B cell (primary cell): Measurements from ENCODE around the gene PLEKHJ1. TPM values are rescaled to one million over a fixed set of nuclear protein-coding genes. Genes with fewer than 3 reads are reported as not detected.

Experiments
- ATAC-seq: fragments of 200-7000 bp; cut with Tn5 transposase; one replicate; pipeline ENCODE4 v1.10.0; 2021; ENCODE audit warnings: low read depth, mild to moderate bottlenecking, moderate number of reproducible peaks, moderate library complexity
- CTCF ChIA-PET: fragments of 350-600 bp; sonication (Branson Sonifier 250); formaldehyde crosslinking; loops from one replicate; lab custom pipeline; 2021; ENCODE audit warnings: antibody characterized with exemption, inconsistent platforms; lab: Charles Lee
- POLR2A ChIA-PET: fragments of 350-600 bp; sonication (Branson Sonifier 250); formaldehyde crosslinking; loops from one replicate; lab custom pipeline; 2021; ENCODE audit warnings: antibody characterized with exemption; lab: Charles Lee
- DNase-seq: peaks from one replicate; pipeline ENCODE4 v3.0.0; 2013
- H2AFZ ChIP-seq: 2 replicates; pipeline ENCODE4 v1.6.1; 2012; ENCODE audit warnings: mild to moderate bottlenecking, low read depth, low read length; ENCODE audit not compliant: insufficient read depth, poor library complexity, severe bottlenecking
- H3K27ac ChIP-seq, 2 donors: 1 replicate in 1 of 2; 2 replicates in 1 of 2; pipeline ENCODE4 v1.5.1; 2012 to 2013; ENCODE audit warnings: low read length in 2 of 2, mild to moderate bottlenecking in 2 of 2, moderate library complexity in 1 of 2
- H3K27me3 ChIP-seq, 4 experiments: fragments of 200-600 bp in 1 of 4; sonication (generic) in 1 of 4; replicated peaks in 1 of 4; 1 replicate in 2 of 4; 2 replicates in 2 of 4; pipeline versions ENCODE4 v1.6.1 to v1.7.0; 2013 to 2016; ENCODE audit warnings: low read length in 3 of 4, mild to moderate bottlenecking in 2 of 4, mixed read lengths in 1 of 4, moderate library complexity in 1 of 4; ENCODE audit not compliant: insufficient read depth in 4 of 4, control insufficient read depth in 3 of 4; ENCODE audit errors: control extremely low read depth in 1 of 4
- H3K36me3 ChIP-seq, 2 experiments: replicated peaks in 1 of 2; 1 replicate in 1 of 2; 2 replicates in 1 of 2; pipeline versions ENCODE4 v1.6.1 to v1.7.1; 2013; ENCODE audit warnings: low read length in 1 of 2; ENCODE audit not compliant: insufficient read depth in 2 of 2, control insufficient read depth in 1 of 2; ENCODE audit errors: control extremely low read depth in 1 of 2, extremely low read depth in 1 of 2
- H3K4me1 ChIP-seq, 2 donors: fragments of 200-600 bp in 1 of 2; sonication (generic) in 1 of 2; 1 replicate in 1 of 2; 2 replicates in 1 of 2; pipeline versions ENCODE4 v1.5.1 to v1.6.1; 2013 to 2017; ENCODE audit warnings: low read length in 2 of 2; ENCODE audit not compliant: control insufficient read depth in 2 of 2, insufficient read depth in 2 of 2
- H3K4me2 ChIP-seq: replicated peaks from 2 replicates; pipeline ENCODE3; 2012; ENCODE audit warnings: mild to moderate bottlenecking, low read depth, low read length; ENCODE audit not compliant: poor library complexity, severe bottlenecking
- H3K4me3 ChIP-seq, 5 experiments: fragments of 200-600 bp in 1 of 5; sonication (generic) in 1 of 5; 1 replicate in 3 of 5; 2 replicates in 2 of 5; pipeline versions ENCODE4 v1.5.1 to v1.7.0; 2011 to 2016; ENCODE audit warnings: low read length in 4 of 5, mild to moderate bottlenecking in 4 of 5, low read depth in 2 of 5, control low read depth in 1 of 5, moderate library complexity in 1 of 5; ENCODE audit not compliant: insufficient read depth in 1 of 5; ENCODE audit errors: control extremely low read depth in 1 of 5, extremely low read depth in 1 of 5
- H3K79me2 ChIP-seq: fragments of 200-600 bp; sonication (generic); one replicate; pipeline ENCODE4 v1.6.0; 2016; ENCODE audit warnings: low read length; ENCODE audit not compliant: control insufficient read depth, insufficient read depth
- H3K9ac ChIP-seq: fragments of 200-600 bp; sonication (generic); 2 replicates; pipeline ENCODE4 v1.6.1; 2017; ENCODE audit warnings: mild to moderate bottlenecking, low read length, moderate library complexity
- H3K9me3 ChIP-seq, 3 donors: one replicate each; pipeline versions ENCODE4 v1.6.1 to v1.7.1; 2013; ENCODE audit warnings: low read length in 2 of 3; ENCODE audit not compliant: control insufficient read depth in 2 of 3, insufficient read depth in 1 of 3; ENCODE audit errors: control extremely low read depth in 1 of 3
- H4K20me1 ChIP-seq: 2 replicates; pipeline ENCODE4 v1.6.0; 2012; ENCODE audit warnings: mild to moderate bottlenecking, low read length; ENCODE audit not compliant: insufficient read depth, control insufficient read depth, poor library complexity, severe bottlenecking
- H3K27ac Mint-ChIP-seq: one replicate; pipeline ENCODE4 v1.8.0; 2021; ENCODE audit warnings: mixed read lengths
- H3K27me3 Mint-ChIP-seq: one replicate; pipeline ENCODE4 v1.8.0; 2021; ENCODE audit warnings: mixed read lengths
- H3K4me1 Mint-ChIP-seq: one replicate; pipeline ENCODE4 v1.8.0; 2021; ENCODE audit warnings: mixed read lengths
- H3K4me3 Mint-ChIP-seq: one replicate; pipeline ENCODE4 v1.8.0; 2021; ENCODE audit warnings: mixed read lengths
- H3K9me3 Mint-ChIP-seq: one replicate; pipeline ENCODE4 v1.8.0; 2022; ENCODE audit warnings: mixed read lengths; ENCODE audit not compliant: insufficient read depth
- EZH2 ChIP-seq: IDR thresholded peaks from 2 replicates; pipeline ENCODE4 v1.6.1; 2012; ENCODE audit warnings: borderline replicate concordance, low read depth, mild to moderate bottlenecking, moderate library complexity, low read length; ENCODE audit not compliant: insufficient read depth, poor library complexity, severe bottlenecking
- WGBS: methylation state at CpG from one replicate; pipeline ENCODE4 v1.1.5; 2013; ENCODE audit warnings: missing lambda C conversion rate; ENCODE audit not compliant: insufficient coverage; 5-methylcytosine and 5-hydroxymethylcytosine counted together
- intact Hi-C: fragments of 100-400 bp; cut with micrococcal nuclease; formaldehyde crosslinking; loops from one replicate; pipeline ENCODE4 v1.10.0; 2022
- polyA plus RNA-seq: library from polyadenylated mRNA; depleted of rRNA; stranded (reverse); fragments of >200 nt; gene quantifications from 2 replicates; pipeline ENCODE4 v1.2.3, GENCODE V29; 2012
- total RNA-seq, 2 donors: library from RNA; stranded (reverse); fragments of 120-200 nt in 1 of 2; gene quantifications; 1 replicate in 1 of 2; 2 replicates in 1 of 2; pipeline versions ENCODE4 v1.2.3 to v1.2.4, GENCODE V29; 2013 to 2022
- TF ChIP-seq, protein P1 (sequence below): fragments of 200-600 bp; IDR thresholded peaks from one replicate; pipeline ENCODE4 v1.8.0; 2022; ENCODE audit warnings: antibody characterized with exemption, mild to moderate bottlenecking

Gene PLEKHJ1
- total and polyA plus RNA-seq, 2 donors (not counting 1 experiment from before 2014, with no cell fraction given) = 86.7 to 117 TPM

DNA sequence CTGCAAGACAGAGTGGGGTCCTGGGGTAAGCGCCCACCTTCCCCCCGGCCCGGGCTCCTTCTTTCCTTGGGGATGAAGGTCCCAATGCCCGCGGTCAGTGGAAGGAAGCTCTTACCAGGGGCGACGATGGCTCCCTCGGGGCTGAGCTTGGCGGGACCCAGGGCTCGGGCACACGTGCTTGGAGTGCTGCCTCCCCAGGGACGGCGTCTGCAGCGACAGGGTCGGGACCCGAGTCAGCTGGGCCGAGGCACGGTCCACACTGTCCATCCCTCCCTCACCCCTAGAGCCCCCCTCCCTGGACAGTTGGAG lies 16.6 kb upstream of the PLEKHJ1 start:
- Histone ChIP-seq H2AFZ (peak overlapping the region; percentile 86), H3K27me3 (peaks cover 0 to 38% (median 14%) of the 10 kb centered on the region in 4 experiments), H3K27ac (no peak overlapping the region), H3K9ac (peak overlapping the region; percentile 72), H4K20me1 (peaks cover 37% of the 10 kb centered on the region), H3K9me3 (peaks cover 0 to 15% (median 0%) of the 10 kb centered on the region in 3 donors), H3K36me3 (peaks cover 0 to 8% of the 10 kb centered on the region in 2 experiments), H3K4me1 (peaks cover 51 to 63% of the 10 kb centered on the region in 2 donors), H3K4me2 (peak overlapping the region; percentile 100), H3K4me3 (peak overlapping the region; percentile 11 to 70 (median 55)), H3K79me2 (peaks cover 4% of the 10 kb centered on the region)
- POLR2A ChIA-PET = interaction anchor here (1.3 to 8.8 kb wide), 5 partner anchors 13 to 80 kb away, joined by 3 to 134 read pairs (median 10); no protein-coding TSS in a partner anchor
- Mint-ChIP-seq H3K9me3 (no peaks in the 10 kb centered on the region), H3K27ac (no peak overlapping the region), H3K4me3 (peak overlapping the region; percentile 88), H3K4me1 (peaks cover 37% of the 10 kb centered on the region), H3K27me3 (no peaks in the 10 kb centered on the region)
- TF ChIP-seq, protein P1, sequence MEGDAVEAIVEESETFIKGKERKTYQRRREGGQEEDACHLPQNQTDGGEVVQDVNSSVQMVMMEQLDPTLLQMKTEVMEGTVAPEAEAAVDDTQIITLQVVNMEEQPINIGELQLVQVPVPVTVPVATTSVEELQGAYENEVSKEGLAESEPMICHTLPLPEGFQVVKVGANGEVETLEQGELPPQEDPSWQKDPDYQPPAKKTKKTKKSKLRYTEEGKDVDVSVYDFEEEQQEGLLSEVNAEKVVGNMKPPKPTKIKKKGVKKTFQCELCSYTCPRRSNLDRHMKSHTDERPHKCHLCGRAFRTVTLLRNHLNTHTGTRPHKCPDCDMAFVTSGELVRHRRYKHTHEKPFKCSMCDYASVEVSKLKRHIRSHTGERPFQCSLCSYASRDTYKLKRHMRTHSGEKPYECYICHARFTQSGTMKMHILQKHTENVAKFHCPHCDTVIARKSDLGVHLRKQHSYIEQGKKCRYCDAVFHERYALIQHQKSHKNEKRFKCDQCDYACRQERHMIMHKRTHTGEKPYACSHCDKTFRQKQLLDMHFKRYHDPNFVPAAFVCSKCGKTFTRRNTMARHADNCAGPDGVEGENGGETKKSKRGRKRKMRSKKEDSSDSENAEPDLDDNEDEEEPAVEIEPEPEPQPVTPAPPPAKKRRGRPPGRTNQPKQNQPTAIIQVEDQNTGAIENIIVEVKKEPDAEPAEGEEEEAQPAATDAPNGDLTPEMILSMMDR = no peak
- no peak for TF ChIP-seq EZH2
- no peak for DNase-seq
- peak; percentile 2 for ATAC-seq
- intact Hi-C loops = loop anchor here (1.0 to 5.0 kb wide), 3 partner anchors 16 to 35 kb away; partner anchors contain the start of genes PLEKHJ1 and SF3A2
- 5% methylated on average over 18 of the region's 18 CpGs for WGBS
- CTCF ChIA-PET = interaction anchor here (1.0 to 6.3 kb wide), 11 partner anchors 9 to 139 kb away, joined by 3 to 63 read pairs (median 7); partner anchors contain the start of gene PLEKHJ1
